Tibial nerve (tissue), 4 donors: ENCODE results near the gene ESYT3.

Source experiments
- EP300 ChIP-seq, 2 donors: sonication (generic); formaldehyde crosslinking; IDR thresholded peaks; one replicate each; pipeline ENCODE4 v1.6.1; 2017; ENCODE audit warnings: antibody characterized with exemption in 2 of 2, mild to moderate bottlenecking in 1 of 2
- POLR2A ChIP-seq, 2 donors: fragments of 450-650 bp; IDR thresholded peaks; one replicate each; pipeline ENCODE4 v1.6.1; 2017; ENCODE audit warnings: antibody characterized with exemption in 2 of 2, mild to moderate bottlenecking in 2 of 2, moderate library complexity in 2 of 2
- TF ChIP-seq, protein P1 (sequence below), 5 experiments: fragments of 200-600 bp in 3 of 5; fragments of 450-650 bp in 2 of 5; sonication (generic) in 3 of 5; IDR thresholded peaks; one replicate each; pipeline ENCODE4 v1.5.1; 2016 to 2019; ENCODE audit warnings: antibody characterized with exemption in 5 of 5, mild to moderate bottlenecking in 3 of 5, moderate library complexity in 2 of 5

- TF ChIP-seq POLR2A (IDR thresholded peaks at IDR 0.05) = no peak
- TF ChIP-seq, protein P1, sequence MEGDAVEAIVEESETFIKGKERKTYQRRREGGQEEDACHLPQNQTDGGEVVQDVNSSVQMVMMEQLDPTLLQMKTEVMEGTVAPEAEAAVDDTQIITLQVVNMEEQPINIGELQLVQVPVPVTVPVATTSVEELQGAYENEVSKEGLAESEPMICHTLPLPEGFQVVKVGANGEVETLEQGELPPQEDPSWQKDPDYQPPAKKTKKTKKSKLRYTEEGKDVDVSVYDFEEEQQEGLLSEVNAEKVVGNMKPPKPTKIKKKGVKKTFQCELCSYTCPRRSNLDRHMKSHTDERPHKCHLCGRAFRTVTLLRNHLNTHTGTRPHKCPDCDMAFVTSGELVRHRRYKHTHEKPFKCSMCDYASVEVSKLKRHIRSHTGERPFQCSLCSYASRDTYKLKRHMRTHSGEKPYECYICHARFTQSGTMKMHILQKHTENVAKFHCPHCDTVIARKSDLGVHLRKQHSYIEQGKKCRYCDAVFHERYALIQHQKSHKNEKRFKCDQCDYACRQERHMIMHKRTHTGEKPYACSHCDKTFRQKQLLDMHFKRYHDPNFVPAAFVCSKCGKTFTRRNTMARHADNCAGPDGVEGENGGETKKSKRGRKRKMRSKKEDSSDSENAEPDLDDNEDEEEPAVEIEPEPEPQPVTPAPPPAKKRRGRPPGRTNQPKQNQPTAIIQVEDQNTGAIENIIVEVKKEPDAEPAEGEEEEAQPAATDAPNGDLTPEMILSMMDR (IDR thresholded peaks at IDR 0.05) = no peak
- no peak for TF ChIP-seq EP300 (IDR thresholded peaks at IDR 0.05)
Measured at GRCh38 chr3:138461896-138462295, 27.5 kb downstream of the ESYT3 start.
